A673 (cell line): ENCODE data around the gene FHIT. TPM values are rescaled to one million over a fixed set of nuclear protein-coding genes. Genes with fewer than 3 reads are reported as not detected.

Source experiments
- BruUV-seq: library from RNA; stranded (reverse); fragments of 400-500 nt; replicated peaks from 2 replicates; lab custom pipeline; 2021; lab: Mats Ljungman, UMichigan
- CTCF ChIA-PET: fragments of 300-600 bp; sonication (Branson Sonifier 250); formaldehyde crosslinking; loops from one replicate; lab custom pipeline; 2022; ENCODE audit warnings: antibody characterized with exemption; lab: Charles Lee
- POLR2A ChIA-PET: fragments of 300-600 bp; sonication (Branson Sonifier 250); formaldehyde crosslinking; loops from one replicate; lab custom pipeline; 2022; ENCODE audit warnings: antibody characterized with exemption; ENCODE audit not compliant: low non-redundant PET; lab: Charles Lee
- DNase-seq: peaks from one replicate; pipeline ENCODE4 v3.0.0-alpha.2; 2015; ENCODE audit warnings: low spot score
- H3K27ac ChIP-seq: fragments of 200-600 bp; sonication (generic); 2 replicates; pipeline ENCODE4 v1.5.1; 2016; ENCODE audit warnings: mixed run types, low read depth, mild to moderate bottlenecking, mixed read lengths, antibody characterized with exemption, low read length; ENCODE audit not compliant: poor library complexity, severe bottlenecking
- H3K27me3 ChIP-seq: fragments of 200-600 bp; sonication (generic); replicated peaks from 2 replicates; pipeline ENCODE4 v1.6.1; 2017; ENCODE audit warnings: mixed run types, low read depth, mild to moderate bottlenecking, mixed read lengths, antibody characterized with exemption, low read length; ENCODE audit not compliant: insufficient read depth, poor library complexity
- H3K36me3 ChIP-seq: fragments of 200-600 bp; sonication (generic); 2 replicates; pipeline ENCODE4 v1.6.1; 2016; ENCODE audit warnings: mixed run types, mild to moderate bottlenecking, mixed read lengths, antibody characterized with exemption, low read length; ENCODE audit not compliant: insufficient read depth, poor library complexity, severe bottlenecking
- H3K4me1 ChIP-seq: fragments of 200-600 bp; sonication (generic); 2 replicates; pipeline ENCODE4 v1.6.1; 2017; ENCODE audit warnings: mixed run types, mild to moderate bottlenecking, mixed read lengths, antibody characterized with exemption, low read length; ENCODE audit not compliant: insufficient read depth, poor library complexity, severe bottlenecking
- H3K4me3 ChIP-seq: fragments of 200-600 bp; sonication (generic); 2 replicates; pipeline ENCODE4 v1.5.1; 2016; ENCODE audit warnings: low read depth, mixed run types, mild to moderate bottlenecking, mixed read lengths, low read length; ENCODE audit not compliant: poor library complexity, severe bottlenecking
- H3K9me3 ChIP-seq: fragments of 200-600 bp; sonication (generic); 2 replicates; pipeline ENCODE4 v1.6.1; 2016; ENCODE audit warnings: mixed run types, low read depth, mild to moderate bottlenecking, mixed read lengths, antibody characterized with exemption, low read length; ENCODE audit not compliant: poor library complexity, severe bottlenecking
- EZH2 ChIP-seq: fragments of 200-600 bp; sonication (generic); IDR thresholded peaks from 2 replicates; pipeline ENCODE4 v1.6.1; 2017; ENCODE audit warnings: borderline replicate concordance, low read depth, mild to moderate bottlenecking, mixed read lengths, antibody characterized with exemption, low read length; ENCODE audit not compliant: poor library complexity, severe bottlenecking
- intact Hi-C: fragments of 100-400 bp; cut with micrococcal nuclease; formaldehyde crosslinking; loops from one replicate; pipeline ENCODE4 v1.10.0; 2022; ENCODE audit not compliant: unreplicated experiment
- total RNA-seq: library from RNA; stranded (reverse); gene quantifications from 2 replicates; pipeline ENCODE4 v1.2.3, GENCODE V29; 2021
- TF ChIP-seq, protein P1 (sequence below): fragments of 300-800, 200-600 bp; sonication (generic); conservative IDR thresholded peaks from 2 replicates; pipeline ENCODE4 v1.5.1; 2017; ENCODE audit warnings: low read depth, mild to moderate bottlenecking, antibody characterized with exemption, low read length, moderate library complexity, mixed read lengths

The FHIT gene
- total RNA-seq, 1 experiment from 2014 or later: not detected

DNA sequence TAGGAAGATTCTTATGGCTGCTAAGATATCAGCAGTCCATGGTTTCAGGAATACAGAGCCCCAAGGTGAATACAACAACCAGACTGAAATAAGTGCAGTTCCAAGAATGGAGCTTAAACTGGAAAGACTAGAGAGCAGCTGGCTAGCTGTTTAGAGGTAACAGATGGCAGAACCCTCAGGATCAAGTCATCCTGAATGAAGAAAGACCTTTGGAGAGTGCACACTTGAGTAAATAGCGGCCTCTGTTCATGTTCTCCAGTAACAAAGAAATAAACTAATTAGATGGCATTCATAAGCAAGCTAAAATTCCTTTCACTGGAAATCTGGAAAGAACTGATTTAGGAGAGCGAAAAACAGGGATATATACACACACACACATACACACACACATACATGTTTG lies 968.4 kb downstream of the FHIT start:
- POLR2A ChIA-PET: no interaction called here
- H3K9me3 ChIP-seq: no peaks in the 10 kb centered on the region
- DNase-seq: no peak
- no peak overlapping the region for H3K27ac ChIP-seq
- no peaks in the 10 kb centered on the region for H3K27me3 ChIP-seq
- CTCF ChIA-PET: no interaction called here
- no peaks in the 10 kb centered on the region for H3K4me1 ChIP-seq
- no peak overlapping the region for H3K4me3 ChIP-seq
- intact Hi-C loops: no loop called here
- TF ChIP-seq, protein P1, sequence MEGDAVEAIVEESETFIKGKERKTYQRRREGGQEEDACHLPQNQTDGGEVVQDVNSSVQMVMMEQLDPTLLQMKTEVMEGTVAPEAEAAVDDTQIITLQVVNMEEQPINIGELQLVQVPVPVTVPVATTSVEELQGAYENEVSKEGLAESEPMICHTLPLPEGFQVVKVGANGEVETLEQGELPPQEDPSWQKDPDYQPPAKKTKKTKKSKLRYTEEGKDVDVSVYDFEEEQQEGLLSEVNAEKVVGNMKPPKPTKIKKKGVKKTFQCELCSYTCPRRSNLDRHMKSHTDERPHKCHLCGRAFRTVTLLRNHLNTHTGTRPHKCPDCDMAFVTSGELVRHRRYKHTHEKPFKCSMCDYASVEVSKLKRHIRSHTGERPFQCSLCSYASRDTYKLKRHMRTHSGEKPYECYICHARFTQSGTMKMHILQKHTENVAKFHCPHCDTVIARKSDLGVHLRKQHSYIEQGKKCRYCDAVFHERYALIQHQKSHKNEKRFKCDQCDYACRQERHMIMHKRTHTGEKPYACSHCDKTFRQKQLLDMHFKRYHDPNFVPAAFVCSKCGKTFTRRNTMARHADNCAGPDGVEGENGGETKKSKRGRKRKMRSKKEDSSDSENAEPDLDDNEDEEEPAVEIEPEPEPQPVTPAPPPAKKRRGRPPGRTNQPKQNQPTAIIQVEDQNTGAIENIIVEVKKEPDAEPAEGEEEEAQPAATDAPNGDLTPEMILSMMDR: no peak
- no peak for TF ChIP-seq EZH2
- BruUV-seq: no TSS peak
- H3K36me3 ChIP-seq: no peaks in the 10 kb centered on the region

- no peaks in the 10 kb centered on the region for H3K9me3 ChIP-seq
- H3K4me3 ChIP-seq: no peak overlapping the region
- ChIA-PET POLR2A (no interaction called here), CTCF (no interaction called here)
- H3K27ac ChIP-seq: no peak overlapping the region
- no peaks in the 10 kb centered on the region for H3K27me3 ChIP-seq
- intact Hi-C loops: no loop called here
- H3K4me1 ChIP-seq: no peaks in the 10 kb centered on the region
- no peaks in the 10 kb centered on the region for H3K36me3 ChIP-seq
- TF ChIP-seq, protein P1: no peak
- no peak for TF ChIP-seq EZH2
- BruUV-seq: no TSS peak
- no peak for DNase-seq
Observed at GRCh38 chr3:60281970-60282369, 969.3 kb downstream of the FHIT start.

DNA sequence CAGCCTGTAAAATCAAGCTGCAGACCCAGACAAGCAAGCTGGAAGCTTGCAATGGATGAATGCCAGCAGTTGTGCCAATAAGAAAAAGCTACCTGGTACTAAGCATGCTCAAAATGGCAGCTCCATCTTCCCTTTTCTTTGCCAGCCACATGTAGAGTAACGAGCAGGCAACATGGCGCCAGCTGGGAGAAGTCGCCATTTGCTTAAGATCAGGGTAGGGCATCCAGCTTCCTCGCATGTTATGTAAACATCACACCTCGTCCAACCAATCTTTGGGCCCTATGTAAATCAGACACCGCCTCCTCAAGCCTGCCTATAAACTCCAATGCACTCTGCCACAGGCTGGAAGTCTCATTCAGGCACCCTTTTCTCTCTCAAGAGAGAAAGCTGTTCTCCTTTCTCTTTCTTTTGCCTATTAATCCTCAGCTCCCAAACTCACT lies 973.9 kb downstream of the FHIT start:
- H3K4me1 ChIP-seq: no peaks in the 10 kb centered on the region
- ChIA-PET CTCF (no interaction called here), POLR2A (no interaction called here)
- H3K27me3 ChIP-seq: no peaks in the 10 kb centered on the region
- no TSS peak for BruUV-seq
- H3K4me3 ChIP-seq: no peak overlapping the region
- H3K36me3 ChIP-seq: no peaks in the 10 kb centered on the region
- no peak for TF ChIP-seq EZH2
- TF ChIP-seq, protein P1: no peak
- H3K27ac ChIP-seq: no peak overlapping the region
- intact Hi-C loops: no loop called here
- H3K9me3 ChIP-seq: no peaks in the 10 kb centered on the region
- DNase-seq: no peak
